BE2C (cell line): ENCODE data around the gene STRAP.
A peak's percentile ranks its signal among the peaks of the same experiment; 100 is the strongest.

Experiments used
- DNase-seq: peaks from one replicate; pipeline ENCODE4 v3.0.0-alpha.2; 2020
- H3K27me3 ChIP-seq: fragments of 250-450 bp; sonication (Bioruptor Pico); 2 replicates; pipeline ENCODE4 v1.5.1; 2020; ENCODE audit warnings: mild to moderate bottlenecking
- H3K36me3 ChIP-seq: fragments of 250-450 bp; sonication (Bioruptor Pico); 2 replicates; pipeline ENCODE4 v1.5.1; 2020; ENCODE audit warnings: mild to moderate bottlenecking
- H3K4me1 ChIP-seq: fragments of 250-450 bp; sonication (Bioruptor Pico); 2 replicates; pipeline ENCODE4 v1.5.1; 2020
- H3K4me3 ChIP-seq: 2 replicates; pipeline ENCODE4 v1.5.1; 2011; ENCODE audit warnings: low read depth, low read length
- H3K9me3 ChIP-seq: fragments of 250-450 bp; sonication (Bioruptor Pico); 2 replicates; pipeline ENCODE4 v1.5.1; 2020
- TF ChIP-seq, protein P1 (sequence below): IDR thresholded peaks from 2 replicates; pipeline ENCODE4 v1.5.1; 2012; ENCODE audit warnings: mild to moderate bottlenecking, low read depth, low read length

The STRAP gene

DNA sequence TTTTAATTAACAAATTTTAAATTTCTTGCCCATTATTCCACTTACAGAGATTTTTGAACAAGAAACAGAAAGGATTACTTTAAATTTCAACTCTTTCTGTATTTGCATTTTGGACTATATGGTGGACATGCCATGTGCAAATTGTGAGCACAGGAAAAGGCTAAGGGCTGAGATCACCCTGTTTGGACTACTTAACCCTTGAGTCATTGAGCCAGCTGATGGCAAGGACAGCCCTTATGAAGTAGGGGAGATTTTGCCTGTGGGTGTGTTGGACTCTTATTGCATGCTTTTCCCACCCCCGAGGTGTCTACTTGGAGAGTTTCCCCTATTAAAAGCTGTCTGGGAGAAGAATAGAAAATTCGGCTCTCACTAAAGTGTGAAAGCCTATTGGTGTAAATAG is 46.2 kb downstream of the STRAP start:
- no peak for DNase-seq
- Histone ChIP-seq H3K36me3 (no peaks in the 10 kb centered on the region), H3K4me1 (no peaks in the 10 kb centered on the region), H3K27me3 (no peaks in the 10 kb centered on the region), H3K4me3 (no peak overlapping the region), H3K9me3 (no peaks in the 10 kb centered on the region; the same call in 1 of the 2 replicates)
- TF ChIP-seq, protein P1, sequence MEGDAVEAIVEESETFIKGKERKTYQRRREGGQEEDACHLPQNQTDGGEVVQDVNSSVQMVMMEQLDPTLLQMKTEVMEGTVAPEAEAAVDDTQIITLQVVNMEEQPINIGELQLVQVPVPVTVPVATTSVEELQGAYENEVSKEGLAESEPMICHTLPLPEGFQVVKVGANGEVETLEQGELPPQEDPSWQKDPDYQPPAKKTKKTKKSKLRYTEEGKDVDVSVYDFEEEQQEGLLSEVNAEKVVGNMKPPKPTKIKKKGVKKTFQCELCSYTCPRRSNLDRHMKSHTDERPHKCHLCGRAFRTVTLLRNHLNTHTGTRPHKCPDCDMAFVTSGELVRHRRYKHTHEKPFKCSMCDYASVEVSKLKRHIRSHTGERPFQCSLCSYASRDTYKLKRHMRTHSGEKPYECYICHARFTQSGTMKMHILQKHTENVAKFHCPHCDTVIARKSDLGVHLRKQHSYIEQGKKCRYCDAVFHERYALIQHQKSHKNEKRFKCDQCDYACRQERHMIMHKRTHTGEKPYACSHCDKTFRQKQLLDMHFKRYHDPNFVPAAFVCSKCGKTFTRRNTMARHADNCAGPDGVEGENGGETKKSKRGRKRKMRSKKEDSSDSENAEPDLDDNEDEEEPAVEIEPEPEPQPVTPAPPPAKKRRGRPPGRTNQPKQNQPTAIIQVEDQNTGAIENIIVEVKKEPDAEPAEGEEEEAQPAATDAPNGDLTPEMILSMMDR, result no peak

DNA sequence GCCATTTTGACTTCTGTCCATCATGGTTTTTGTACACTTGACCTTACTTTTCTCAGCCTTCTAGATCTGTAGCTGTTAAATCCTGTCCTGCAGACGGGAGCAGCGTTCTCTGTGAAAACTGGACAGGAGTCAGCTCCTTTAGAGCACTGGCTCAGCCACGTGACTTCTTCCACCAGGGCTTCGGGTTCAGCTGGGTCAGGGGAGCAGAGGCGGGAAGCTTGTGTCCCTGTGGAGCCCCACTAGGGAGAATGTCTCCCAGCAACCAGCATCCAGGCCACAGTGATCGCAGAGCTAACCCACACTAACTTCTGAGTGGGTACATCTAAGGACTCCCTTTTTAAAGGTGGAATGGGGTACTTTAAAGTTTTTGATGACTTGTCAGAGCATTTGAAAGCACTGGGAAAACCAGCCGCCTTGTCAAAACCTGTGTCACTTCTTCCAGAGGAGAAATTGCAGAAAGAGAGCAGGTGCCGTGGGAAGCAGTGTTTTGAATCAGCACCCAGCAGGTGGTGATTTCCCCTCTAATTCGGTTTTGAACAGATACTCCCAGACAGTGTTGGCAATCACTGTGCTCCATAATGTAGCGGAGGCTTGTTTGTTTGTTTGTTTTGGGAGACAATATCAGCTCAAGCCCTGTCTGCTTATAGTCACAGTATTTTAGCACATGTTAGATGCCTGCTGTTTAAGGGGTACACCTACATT is 46.8 kb downstream of the STRAP start:
- Histone ChIP-seq H3K4me3 (no peak overlapping the region), H3K36me3 (no peaks in the 10 kb centered on the region), H3K9me3 (no peaks in the 10 kb centered on the region; the same call in 1 of the 2 replicates), H3K4me1 (no peaks in the 10 kb centered on the region), H3K27me3 (no peaks in the 10 kb centered on the region)
- TF ChIP-seq, protein P1, result no peak
- DNase-seq, result no peak

DNA sequence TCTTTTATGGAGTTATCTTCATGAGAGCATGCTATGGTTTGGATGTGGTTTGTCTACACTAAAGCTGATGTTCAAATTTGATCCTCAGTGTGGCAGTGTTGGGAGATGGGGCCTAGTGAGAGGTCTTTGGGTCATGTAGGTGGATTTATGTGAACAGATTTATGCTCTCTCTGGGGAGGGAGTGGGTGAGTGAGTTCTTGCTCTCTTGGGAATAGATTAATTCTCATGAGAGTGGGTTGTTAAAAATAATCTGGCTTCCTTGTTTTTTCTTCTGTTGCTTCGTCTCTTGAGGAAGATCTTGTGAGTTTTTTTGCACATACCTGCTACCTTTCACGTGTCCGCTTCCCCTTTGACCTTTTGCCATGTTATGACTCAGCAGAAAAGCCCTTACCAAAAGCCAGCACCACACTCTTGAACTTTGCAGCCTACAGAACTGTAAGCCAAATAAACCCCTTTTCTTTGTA is 49.4 kb downstream of the STRAP start:
- Histone ChIP-seq H3K9me3 (no peaks in the 10 kb centered on the region; the same call in 1 of the 2 replicates), H3K27me3 (no peaks in the 10 kb centered on the region), H3K4me3 (no peak overlapping the region), H3K4me1 (no peaks in the 10 kb centered on the region), H3K36me3 (no peaks in the 10 kb centered on the region)
- no peak for DNase-seq
- TF ChIP-seq, protein P1, result peak; percentile 29; the same call in 1 of the 2 replicates

DNA sequence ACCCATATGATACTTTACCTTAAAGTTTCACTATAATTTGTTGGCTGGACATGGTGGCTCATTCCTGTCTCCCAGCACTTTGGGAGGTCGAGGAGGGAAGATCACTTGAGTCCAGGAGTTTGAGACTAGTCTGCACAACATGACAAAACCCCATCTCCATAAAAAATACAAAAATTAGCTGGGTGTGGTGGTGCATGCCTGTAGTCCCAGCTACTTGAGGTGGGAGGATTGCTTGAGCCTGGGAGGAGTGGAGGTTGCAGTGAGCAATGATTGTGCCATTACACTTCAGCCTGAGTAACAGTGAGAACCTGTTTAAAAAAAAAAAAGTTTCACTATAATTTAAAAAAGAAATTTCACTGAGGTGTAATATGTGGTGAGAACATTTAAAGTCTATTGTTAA is 50.1 kb downstream of the STRAP start:
- DNase-seq, result no peak
- Histone ChIP-seq H3K4me1 (no peaks in the 10 kb centered on the region), H3K27me3 (no peaks in the 10 kb centered on the region), H3K36me3 (no peaks in the 10 kb centered on the region), H3K9me3 (no peaks in the 10 kb centered on the region; the same call in 1 of the 2 replicates), H3K4me3 (no peak overlapping the region)
- TF ChIP-seq, protein P1, result no peak

DNA sequence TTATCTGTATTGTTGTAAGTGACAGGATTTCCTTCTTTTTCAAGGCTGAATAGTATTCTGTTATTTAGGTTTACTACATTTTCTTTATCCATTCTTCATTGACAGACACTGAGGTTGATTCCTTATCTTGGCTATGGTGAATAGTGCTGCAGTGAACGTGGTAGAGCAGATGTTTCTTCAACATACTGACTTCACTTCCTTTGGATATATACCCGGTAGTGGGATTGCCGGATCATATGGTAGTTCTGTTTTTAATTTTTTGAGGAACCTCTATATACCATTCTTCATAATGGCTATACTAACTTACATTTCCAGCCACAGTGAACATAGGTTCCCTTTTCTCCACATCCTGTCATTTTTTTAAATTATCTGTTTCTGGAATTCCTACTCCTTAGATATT is 50.8 kb downstream of the STRAP start:
- no peaks in the 10 kb centered on the region for H3K27me3 ChIP-seq
- no peaks in the 10 kb centered on the region for H3K36me3 ChIP-seq
- no peak for DNase-seq
- no peaks in the 10 kb centered on the region for H3K4me1 ChIP-seq
- TF ChIP-seq, protein P1, result no peak
- no peak overlapping the region for H3K4me3 ChIP-seq
- no peaks in the 10 kb centered on the region; the same call in 1 of the 2 replicates for H3K9me3 ChIP-seq

DNA sequence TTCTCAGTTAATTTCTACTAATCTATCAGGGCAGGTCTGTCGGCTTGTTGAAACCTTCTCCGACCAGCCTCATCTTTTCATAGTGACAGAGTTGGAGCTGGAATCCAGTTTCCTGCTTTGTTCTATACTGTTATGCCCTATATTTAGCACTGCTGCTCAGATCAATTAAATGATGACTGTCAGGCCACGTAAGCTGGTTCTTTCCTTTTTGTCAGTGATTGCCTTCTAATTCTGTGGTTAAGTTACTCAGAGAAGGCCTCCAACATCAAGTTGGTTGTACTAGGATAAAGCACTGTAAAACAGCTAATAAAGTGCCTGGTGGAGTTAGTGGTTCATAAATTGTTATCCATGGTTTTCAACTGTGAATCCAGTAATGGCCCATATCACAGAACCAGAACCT is 51.6 kb downstream of the STRAP start:
- TF ChIP-seq, protein P1, result no peak

More for the DNA sequence above, 51.6 kb downstream of the STRAP start:
- Histone ChIP-seq H3K4me3 (no peak overlapping the region), H3K27me3 (no peaks in the 10 kb centered on the region), H3K36me3 (no peaks in the 10 kb centered on the region), H3K9me3 (no peaks in the 10 kb centered on the region; the same call in 1 of the 2 replicates), H3K4me1 (no peaks in the 10 kb centered on the region)
- DNase-seq, result no peak
